DOHH2 (cell line): ENCODE results near the gene BAIAP2L1.
"Not testable (repeated sequence)": the region's sequence is repeated elsewhere in the genome, so short reads cannot be mapped to it uniquely, and the experiment has no call there.

Experiments
- H3F3A ChIP-seq: fragments of 200-600 bp; sonication (generic), shearing (Covaris generic); 2 replicates; pipeline ENCODE4 v1.6.0; 2016; ENCODE audit warnings: antibody characterized with exemption, mild to moderate bottlenecking; ENCODE audit not compliant: control insufficient read depth, insufficient read depth
- H3K27ac ChIP-seq: fragments of 200-600 bp; sonication (generic); 2 replicates; pipeline ENCODE4 v1.5.1; 2014; ENCODE audit warnings: low read depth, mild to moderate bottlenecking, low read length, moderate library complexity
- H3K27me3 ChIP-seq: fragments of 200-600 bp; sonication (generic); 2 replicates; pipeline ENCODE4 v1.6.1; 2014; ENCODE audit warnings: mild to moderate bottlenecking, low read length, mixed read lengths; ENCODE audit not compliant: control insufficient read depth
- H3K36me3 ChIP-seq: fragments of 200-600 bp; sonication (generic); 2 replicates; pipeline ENCODE4 v1.6.1; 2014; ENCODE audit warnings: mild to moderate bottlenecking, low read length, moderate library complexity, mixed read lengths; ENCODE audit not compliant: control insufficient read depth
- H3K4me1 ChIP-seq: fragments of 200-600 bp; sonication (generic); 2 replicates; pipeline ENCODE4 v1.6.1; 2014; ENCODE audit warnings: mild to moderate bottlenecking, low read length, mixed read lengths; ENCODE audit not compliant: control insufficient read depth
- H3K4me2 ChIP-seq: fragments of 200-600 bp; sonication (generic); 2 replicates; pipeline ENCODE4 v1.6.0; 2014; ENCODE audit warnings: mild to moderate bottlenecking, low read length, moderate library complexity
- H3K4me3 ChIP-seq: fragments of 200-600 bp; sonication (generic); 2 replicates; pipeline ENCODE4 v1.5.1; 2014; ENCODE audit warnings: mild to moderate bottlenecking, low read length, mixed read lengths
- H3K79me2 ChIP-seq: fragments of 200-600 bp; sonication (generic); 2 replicates; pipeline ENCODE4 v1.6.1; 2014; ENCODE audit warnings: mild to moderate bottlenecking, low read length, mixed read lengths; ENCODE audit not compliant: control insufficient read depth
- H3K9me2 ChIP-seq: fragments of 200-600 bp; sonication (generic); replicated peaks from 2 replicates; pipeline ENCODE4 v1.6.1; 2014; ENCODE audit warnings: mild to moderate bottlenecking, low read length, mixed read lengths; ENCODE audit not compliant: control insufficient read depth
- H3K9me3 ChIP-seq: fragments of 200-600 bp; sonication (generic); 2 replicates; pipeline ENCODE4 v1.6.1; 2014; ENCODE audit warnings: antibody characterized with exemption, low read length, mixed read lengths; ENCODE audit not compliant: control insufficient read depth, insufficient read depth
- H4K20me1 ChIP-seq: fragments of 200-600 bp; sonication (generic); 2 replicates; pipeline ENCODE4 v1.6.0; 2014; ENCODE audit warnings: low read depth, mild to moderate bottlenecking, antibody characterized with exemption, low read length, moderate library complexity; ENCODE audit not compliant: control insufficient read depth, insufficient read depth
- EZH2phosphoT487 ChIP-seq: fragments of 200-600 bp; sonication (generic); IDR thresholded peaks from 2 replicates; pipeline ENCODE4 v1.6.1; 2017; ENCODE audit warnings: borderline replicate concordance, mild to moderate bottlenecking, antibody characterized with exemption, low read length, moderate library complexity, mixed read lengths
- TF ChIP-seq, protein P1 (sequence below): fragments of 200-600 bp; sonication (generic); IDR thresholded peaks from one replicate; pipeline ENCODE4 v1.5.1; 2014; ENCODE audit warnings: antibody characterized with exemption, mild to moderate bottlenecking, low read depth, low read length; ENCODE audit not compliant: poor library complexity, severe bottlenecking

The BAIAP2L1 gene

DNA sequence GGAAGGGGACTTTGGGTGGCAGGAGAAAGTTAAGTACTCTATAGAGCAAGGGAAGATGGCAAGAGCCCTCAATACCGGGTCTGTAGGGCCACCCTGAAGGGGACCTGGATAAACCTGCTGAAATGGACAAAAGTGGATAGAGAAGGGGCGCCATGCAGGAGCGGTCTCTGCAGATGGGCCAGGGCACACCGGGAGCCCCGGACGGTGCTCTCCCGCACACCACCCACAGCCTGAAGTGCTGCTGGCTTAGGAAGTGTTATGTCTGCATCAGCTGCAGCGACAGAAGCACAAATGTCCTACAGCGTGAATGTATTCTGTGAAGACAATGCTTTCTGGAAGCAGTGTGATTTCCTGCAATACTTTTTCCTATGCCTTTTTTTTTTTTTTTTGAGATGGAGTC lies 81.7 kb downstream of the BAIAP2L1 start:
- Histone ChIP-seq H3K27me3 (no peaks in the 10 kb centered on the region), H3K9me3 (peaks cover 7% of the 10 kb centered on the region; the same call in 1 of the 2 replicates), H4K20me1 (no peaks in the 10 kb centered on the region), H3K27ac (no peak overlapping the region), H3K4me3 (no peak overlapping the region), H3K9me2 (no peaks in the 10 kb centered on the region), H3K36me3 (no peaks in the 10 kb centered on the region), H3K4me2 (no peak overlapping the region), H3K79me2 (no peaks in the 10 kb centered on the region), H3F3A (peaks cover 17% of the 10 kb centered on the region), H3K4me1 (peaks cover 31% of the 10 kb centered on the region)
- no peak for TF ChIP-seq EZH2phosphoT487
- TF ChIP-seq, protein P1, sequence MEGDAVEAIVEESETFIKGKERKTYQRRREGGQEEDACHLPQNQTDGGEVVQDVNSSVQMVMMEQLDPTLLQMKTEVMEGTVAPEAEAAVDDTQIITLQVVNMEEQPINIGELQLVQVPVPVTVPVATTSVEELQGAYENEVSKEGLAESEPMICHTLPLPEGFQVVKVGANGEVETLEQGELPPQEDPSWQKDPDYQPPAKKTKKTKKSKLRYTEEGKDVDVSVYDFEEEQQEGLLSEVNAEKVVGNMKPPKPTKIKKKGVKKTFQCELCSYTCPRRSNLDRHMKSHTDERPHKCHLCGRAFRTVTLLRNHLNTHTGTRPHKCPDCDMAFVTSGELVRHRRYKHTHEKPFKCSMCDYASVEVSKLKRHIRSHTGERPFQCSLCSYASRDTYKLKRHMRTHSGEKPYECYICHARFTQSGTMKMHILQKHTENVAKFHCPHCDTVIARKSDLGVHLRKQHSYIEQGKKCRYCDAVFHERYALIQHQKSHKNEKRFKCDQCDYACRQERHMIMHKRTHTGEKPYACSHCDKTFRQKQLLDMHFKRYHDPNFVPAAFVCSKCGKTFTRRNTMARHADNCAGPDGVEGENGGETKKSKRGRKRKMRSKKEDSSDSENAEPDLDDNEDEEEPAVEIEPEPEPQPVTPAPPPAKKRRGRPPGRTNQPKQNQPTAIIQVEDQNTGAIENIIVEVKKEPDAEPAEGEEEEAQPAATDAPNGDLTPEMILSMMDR = no peak

DNA sequence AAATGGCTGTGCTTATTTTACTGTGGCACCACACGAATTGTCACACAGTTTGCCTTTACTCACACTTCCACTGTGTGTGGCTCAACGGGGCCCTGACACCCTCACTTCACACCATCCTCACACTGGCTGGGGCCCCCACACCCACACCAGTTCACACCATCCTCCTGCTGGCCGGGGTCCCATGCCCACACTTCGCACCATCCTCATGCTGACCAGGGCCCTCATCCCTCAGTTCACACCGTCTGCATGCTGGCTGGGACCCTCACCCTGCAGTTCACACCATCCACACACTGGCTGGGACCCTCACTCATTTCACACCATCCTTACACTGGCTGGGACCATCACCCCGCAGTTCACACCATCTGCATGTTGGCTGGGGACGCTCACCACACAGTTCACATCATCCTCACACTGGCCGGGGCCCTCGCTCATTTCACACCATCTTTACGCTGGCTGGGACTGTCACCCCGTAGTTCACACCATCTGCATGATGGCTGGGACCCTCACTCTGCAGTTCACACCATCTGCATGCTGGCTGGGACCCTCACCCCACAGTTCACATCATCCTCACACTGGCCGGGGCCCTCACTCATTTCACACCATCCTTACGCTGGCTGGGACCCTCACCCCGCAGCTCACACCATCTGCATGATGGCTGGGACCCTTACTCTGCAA lies 83.4 kb downstream of the BAIAP2L1 start:
- H3F3A ChIP-seq = peaks cover 20% of the 10 kb centered on the region
- no peak overlapping the region for H3K4me2 ChIP-seq
- H3K4me3 ChIP-seq = no peak overlapping the region
- no peaks in the 10 kb centered on the region for H3K27me3 ChIP-seq
- H3K9me3 ChIP-seq = peaks cover 7% of the 10 kb centered on the region; the same call in 1 of the 2 replicates
- H3K4me1 ChIP-seq = peaks cover 48% of the 10 kb centered on the region
- H3K27ac ChIP-seq = no peak overlapping the region
- H3K36me3 ChIP-seq = no peaks in the 10 kb centered on the region
- no peaks in the 10 kb centered on the region for H4K20me1 ChIP-seq
- TF ChIP-seq EZH2phosphoT487 = no peak
- TF ChIP-seq, protein P1 = no peak
- no peaks in the 10 kb centered on the region for H3K79me2 ChIP-seq
- no peaks in the 10 kb centered on the region for H3K9me2 ChIP-seq

DNA sequence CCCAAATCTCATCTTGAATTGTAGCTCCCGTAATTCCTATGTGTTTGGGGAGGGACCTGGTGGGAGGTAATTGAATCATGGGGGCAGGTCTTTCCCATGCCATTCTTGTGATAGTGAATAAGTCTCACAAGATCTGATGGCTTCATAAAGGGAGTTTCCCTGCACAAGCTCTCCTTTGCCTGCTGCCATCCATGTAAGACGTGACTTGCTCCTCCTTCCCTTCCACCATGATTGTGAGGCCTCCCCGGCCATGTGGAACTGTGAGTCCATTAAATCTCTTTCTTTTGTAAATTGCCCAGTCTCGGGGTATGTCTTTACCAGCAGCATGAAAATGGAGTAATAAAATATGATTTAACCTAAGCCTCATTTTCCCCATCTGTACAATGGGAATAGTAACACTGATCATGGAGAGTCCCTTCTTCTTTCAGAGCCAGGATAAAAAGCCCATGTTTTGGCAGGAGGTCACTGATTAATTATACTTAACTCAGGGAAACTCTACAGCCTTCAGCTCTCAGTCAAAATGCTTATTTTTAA lies 84.8 kb downstream of the BAIAP2L1 start:
- not testable (repeated sequence) for H3K36me3 ChIP-seq, H3K27me3 ChIP-seq, H3K9me2 ChIP-seq, H3K79me2 ChIP-seq, H4K20me1 ChIP-seq, H3K9me3 ChIP-seq
- peak overlapping the region; percentile 65 for H3K4me3 ChIP-seq
- H3K4me1 ChIP-seq = peaks cover 53% of the 10 kb centered on the region
- H3K4me2 ChIP-seq = peak overlapping the region; percentile 75
- peak overlapping the region; percentile 91 for H3K27ac ChIP-seq
- peaks cover 20% of the 10 kb centered on the region for H3F3A ChIP-seq

DNA sequence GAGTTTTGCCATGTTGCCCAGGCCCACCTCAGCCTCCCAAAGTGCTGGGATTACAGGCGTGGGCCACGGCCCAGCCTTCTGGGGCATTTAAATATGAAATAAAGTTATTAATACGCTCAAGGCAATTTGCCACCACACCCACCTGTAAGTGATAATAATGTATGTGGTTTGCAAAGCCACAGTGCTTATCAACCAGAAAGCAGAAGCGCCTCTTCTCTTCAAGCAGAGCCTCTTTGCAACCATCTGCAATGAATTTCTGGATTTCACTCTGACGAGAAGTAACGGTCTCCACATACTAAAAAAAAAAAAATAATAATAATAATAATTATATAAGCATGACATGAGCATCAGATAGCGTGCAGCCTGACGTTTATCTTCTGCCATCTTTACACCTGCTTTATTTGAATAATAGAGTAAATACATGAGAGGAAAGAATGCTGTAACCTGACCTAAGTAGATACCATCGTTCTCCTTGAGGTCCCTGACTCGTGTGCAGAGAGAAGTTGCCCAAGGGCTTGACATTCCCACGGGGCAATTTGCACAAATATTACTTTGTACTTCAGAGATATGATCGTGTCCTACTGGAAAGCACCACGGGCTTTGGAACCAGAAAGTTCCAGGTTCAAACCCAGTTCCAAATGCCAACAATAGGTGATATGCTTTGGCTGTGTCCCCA lies 85.4 kb downstream of the BAIAP2L1 start:
- H3K9me2 ChIP-seq = no peaks in the 10 kb centered on the region
- no peaks in the 10 kb centered on the region for H4K20me1 ChIP-seq
- H3K9me3 ChIP-seq = peaks cover 7% of the 10 kb centered on the region; the same call in 1 of the 2 replicates
- H3K79me2 ChIP-seq = no peaks in the 10 kb centered on the region
- H3K27ac ChIP-seq = peak overlapping the region; percentile 91
- peaks cover 20% of the 10 kb centered on the region for H3F3A ChIP-seq
- H3K27me3 ChIP-seq = no peaks in the 10 kb centered on the region
- no peaks in the 10 kb centered on the region for H3K36me3 ChIP-seq
- no peak for TF ChIP-seq EZH2phosphoT487
- TF ChIP-seq, protein P1 = no peak
- peak overlapping the region; percentile 65 for H3K4me3 ChIP-seq
- peaks cover 53% of the 10 kb centered on the region for H3K4me1 ChIP-seq
- H3K4me2 ChIP-seq = peak overlapping the region; percentile 75
